Keratinocyte (primary cell): ENCODE measurements around the gene GRIN3B. TPM values are rescaled to one million over a fixed set of nuclear protein-coding genes. Genes with fewer than 3 reads are reported as not detected.

ENCODE experiments used
- DNase-seq: peaks from one replicate; pipeline ENCODE4 v3.0.0-alpha.2; 2011; ENCODE audit warnings: low read depth, missing footprints, low spot score
- FAIRE-seq: peaks from 2 replicates; lab custom pipeline; 2011; peaks lifted over from hg19 to GRCh38; lab: Jason Lieb, UNC
- H2AFZ ChIP-seq: 2 replicates; pipeline ENCODE4 v1.6.0; 2012; ENCODE audit warnings: low read length, control low read depth, inconsistent platforms; ENCODE audit not compliant: control insufficient read depth
- H3K27ac ChIP-seq: 2 replicates; pipeline ENCODE4 v1.5.1; 2011; ENCODE audit warnings: low read length; ENCODE audit not compliant: control insufficient read depth, insufficient read depth
- H3K27me3 ChIP-seq: 3 replicates; pipeline ENCODE4 v1.6.0; 2011; ENCODE audit warnings: low read length; ENCODE audit not compliant: control insufficient read depth, insufficient read depth; ENCODE audit errors: extremely low read depth
- H3K36me3 ChIP-seq, 2 experiments: 2 replicates in 1 of 2; 3 replicates in 1 of 2; pipeline ENCODE4 v1.5.1; 2011; ENCODE audit warnings: low read length in 2 of 2, mild to moderate bottlenecking in 1 of 2; ENCODE audit not compliant: control insufficient read depth in 2 of 2, insufficient read depth in 2 of 2; ENCODE audit errors: extremely low read depth in 1 of 2
- H3K4me1 ChIP-seq: 3 replicates; pipeline ENCODE4 v1.5.1; 2011; ENCODE audit warnings: low read length; ENCODE audit not compliant: control insufficient read depth, insufficient read depth; ENCODE audit errors: extremely low read depth
- H3K4me2 ChIP-seq: 3 replicates; pipeline ENCODE4 v1.6.0; 2011; ENCODE audit warnings: low read depth, low read length; ENCODE audit not compliant: control insufficient read depth, insufficient read depth; ENCODE audit errors: extremely low read depth
- H3K4me3 ChIP-seq, 3 experiments: fragments of 200-600 bp in 1 of 3; sonication (generic) in 1 of 3; 2 replicates in 2 of 3; 3 replicates in 1 of 3; pipeline ENCODE4 v1.5.1; 2011 to 2016; ENCODE audit warnings: low read length in 3 of 3, mild to moderate bottlenecking in 3 of 3, control low read depth in 2 of 3, inconsistent platforms in 1 of 3, low read depth in 1 of 3, mixed read lengths in 1 of 3, mixed run types in 1 of 3, moderate library complexity in 1 of 3; ENCODE audit not compliant: control insufficient read depth in 2 of 3, insufficient read depth in 2 of 3; ENCODE audit errors: extremely low read depth in 1 of 3
- H3K79me2 ChIP-seq: 2 replicates; pipeline ENCODE4 v1.6.0; 2012; ENCODE audit warnings: low read length; ENCODE audit not compliant: control insufficient read depth, insufficient read depth
- H3K9ac ChIP-seq: 3 replicates; pipeline ENCODE4 v1.6.0; 2011; ENCODE audit warnings: low read length; ENCODE audit not compliant: control insufficient read depth, insufficient read depth; ENCODE audit errors: extremely low read depth
- H3K9me1 ChIP-seq: 3 replicates; pipeline ENCODE4 v1.6.0; 2011; ENCODE audit warnings: low read length; ENCODE audit not compliant: control insufficient read depth, insufficient read depth; ENCODE audit errors: extremely low read depth
- H3K9me3 ChIP-seq: 2 replicates; pipeline ENCODE4 v1.5.1; 2012; ENCODE audit warnings: low read depth, low read length; ENCODE audit not compliant: control insufficient read depth
- H4K20me1 ChIP-seq: 3 replicates; pipeline ENCODE4 v1.6.0; 2011; ENCODE audit warnings: low read length; ENCODE audit not compliant: control insufficient read depth, insufficient read depth; ENCODE audit errors: extremely low read depth
- EZH2 ChIP-seq: IDR thresholded peaks from one replicate; pipeline ENCODE4 v1.6.1; 2012; ENCODE audit warnings: inconsistent platforms, mild to moderate bottlenecking, low read length, moderate library complexity
- dilution Hi-C: fragments of 300-500 bp; cut with MboI; formaldehyde crosslinking; loops from one replicate; pipeline ENCODE4 v1.7.0; 2020; ENCODE audit warnings: low sequenced_read_pairs; ENCODE audit not compliant: extremely low pct_ligation_motif_present
- polyA plus RNA-seq, 5 experiments: library from polyadenylated mRNA; depleted of rRNA in 3 of 5; stranded (reverse) in 3 of 5; stranded (forward) in 1 of 5; unstranded in 1 of 5; fragments of >200 nt; gene quantifications; 1 replicate in 1 of 5; 2 replicates in 3 of 5; 3 replicates in 1 of 5; pipeline versions ENCODE4 v1.2.1 to v1.2.3, GENCODE V29; 2011 to 2012; ENCODE audit warnings: missing spikeins in 2 of 5, low read depth in 1 of 5, low replicate concordance in 1 of 5
- TF ChIP-seq, protein P1 (sequence below), 3 experiments: IDR thresholded peaks in 1 of 3; conservative IDR thresholded peaks in 1 of 3; optimal IDR thresholded peaks in 1 of 3; 2 replicates in 2 of 3; 3 replicates in 1 of 3; pipeline versions ENCODE3 to v1.5.1; 2011; ENCODE audit warnings: low read length in 3 of 3, mild to moderate bottlenecking in 3 of 3, moderate library complexity in 2 of 3, control low read depth in 1 of 3, inconsistent platforms in 1 of 3; ENCODE audit not compliant: insufficient read depth in 2 of 3; ENCODE audit errors: extremely low read depth in 1 of 3

Gene GRIN3B
- polyA plus RNA-seq, 1 donor (not counting 4 experiments of a cell fraction or from before 2014, with no cell fraction given) = 0.20 TPM

GRCh38 chr19:993831-994393, 6.3 kb upstream of the GRIN3B start:
- Histone ChIP-seq H3K4me1 (peaks cover 12% of the 10 kb centered on the region), H3K79me2 (no peaks in the 10 kb centered on the region), H3K27me3 (peaks cover 30% of the 10 kb centered on the region), H3K9me3 (no peaks in the 10 kb centered on the region), H3K9me1 (no peaks in the 10 kb centered on the region), H3K9ac (no peak overlapping the region), H3K36me3 (peaks cover 14 to 20% of the 10 kb centered on the region in 2 experiments), H2AFZ (no peak overlapping the region), H3K27ac (no peak overlapping the region), H4K20me1 (peaks cover under 1% of the 10 kb centered on the region), H3K4me3 (no peak overlapping the region), H3K4me2 (no peak overlapping the region)
- TF ChIP-seq EZH2 = no peak
- TF ChIP-seq, protein P1, sequence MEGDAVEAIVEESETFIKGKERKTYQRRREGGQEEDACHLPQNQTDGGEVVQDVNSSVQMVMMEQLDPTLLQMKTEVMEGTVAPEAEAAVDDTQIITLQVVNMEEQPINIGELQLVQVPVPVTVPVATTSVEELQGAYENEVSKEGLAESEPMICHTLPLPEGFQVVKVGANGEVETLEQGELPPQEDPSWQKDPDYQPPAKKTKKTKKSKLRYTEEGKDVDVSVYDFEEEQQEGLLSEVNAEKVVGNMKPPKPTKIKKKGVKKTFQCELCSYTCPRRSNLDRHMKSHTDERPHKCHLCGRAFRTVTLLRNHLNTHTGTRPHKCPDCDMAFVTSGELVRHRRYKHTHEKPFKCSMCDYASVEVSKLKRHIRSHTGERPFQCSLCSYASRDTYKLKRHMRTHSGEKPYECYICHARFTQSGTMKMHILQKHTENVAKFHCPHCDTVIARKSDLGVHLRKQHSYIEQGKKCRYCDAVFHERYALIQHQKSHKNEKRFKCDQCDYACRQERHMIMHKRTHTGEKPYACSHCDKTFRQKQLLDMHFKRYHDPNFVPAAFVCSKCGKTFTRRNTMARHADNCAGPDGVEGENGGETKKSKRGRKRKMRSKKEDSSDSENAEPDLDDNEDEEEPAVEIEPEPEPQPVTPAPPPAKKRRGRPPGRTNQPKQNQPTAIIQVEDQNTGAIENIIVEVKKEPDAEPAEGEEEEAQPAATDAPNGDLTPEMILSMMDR (optimal IDR thresholded peaks at IDR 0.05 in 1 of 3, IDR thresholded peaks at IDR 0.05 in 1 of 3, conservative IDR thresholded peaks at IDR 0.05 in 1 of 3; ENCODE audit: extremely low read depth in 1 of 3, insufficient read depth in 2 of 3, low read length in 3 of 3) = no peak
- dilution Hi-C loops = no loop called here
- FAIRE-seq (no peak), DNase-seq (no peak)

- H3K4me1 ChIP-seq = peaks cover 12% of the 10 kb centered on the region
- no peak for FAIRE-seq
- TF ChIP-seq, protein P1 (optimal IDR thresholded peaks at IDR 0.05 in 1 of 3, IDR thresholded peaks at IDR 0.05 in 1 of 3, conservative IDR thresholded peaks at IDR 0.05 in 1 of 3; ENCODE audit: extremely low read depth in 1 of 3, insufficient read depth in 2 of 3, low read length in 3 of 3) = no peak
- TF ChIP-seq EZH2 = no peak
These were observed 5.7 kb upstream of the GRIN3B start for GRCh38 chr19:994516-994915.

More at GRCh38 chr19:994516-994915, 5.7 kb upstream of the GRIN3B start:
- Histone ChIP-seq H3K36me3 (peaks cover 14 to 20% of the 10 kb centered on the region in 2 experiments), H4K20me1 (peaks cover 3% of the 10 kb centered on the region), H3K27me3 (peaks cover 36% of the 10 kb centered on the region), H3K9ac (no peak overlapping the region), H3K79me2 (no peaks in the 10 kb centered on the region), H3K9me3 (no peaks in the 10 kb centered on the region), H3K4me2 (no peak overlapping the region), H3K9me1 (no peaks in the 10 kb centered on the region), H3K4me3 (no peak overlapping the region), H3K27ac (no peak overlapping the region), H2AFZ (no peak overlapping the region)
- DNase-seq = no peak
- dilution Hi-C loops = no loop called here
